Fibroblast of upper back skin (primary cell): ENCODE results near the gene CYBB.
"Not testable (repeated sequence)": the region's sequence is repeated elsewhere in the genome, so short reads cannot be mapped to it uniquely, and the experiment has no call there.

Experiments
- DNase-seq: peaks from one replicate; pipeline ENCODE4 v3.0.0-alpha.2; 2013

CYBB gene

DNA sequence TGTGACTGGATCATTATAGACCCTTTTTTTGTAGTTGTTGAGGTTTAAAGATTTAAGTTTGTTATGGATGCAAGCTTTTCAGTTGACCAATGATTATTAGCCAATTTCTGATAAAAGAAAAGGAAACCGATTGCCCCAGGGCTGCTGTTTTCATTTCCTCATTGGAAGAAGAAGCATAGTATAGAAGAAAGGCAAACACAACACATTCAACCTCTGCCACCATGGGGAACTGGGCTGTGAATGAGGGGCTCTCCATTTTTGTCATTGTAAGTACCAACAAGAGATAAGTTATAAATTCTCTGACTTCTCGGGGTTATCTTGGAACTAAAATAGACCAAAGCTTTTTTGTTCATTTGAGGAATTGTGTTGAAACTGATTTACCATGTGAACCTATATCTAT is at the start of gene CYBB:
CYBB (plus strand) TSS at position 203 of the 400 bp plus-strand sequence; CDS start at position 222, 19 bp downstream.
- DNase-seq, result no peak

DNA sequence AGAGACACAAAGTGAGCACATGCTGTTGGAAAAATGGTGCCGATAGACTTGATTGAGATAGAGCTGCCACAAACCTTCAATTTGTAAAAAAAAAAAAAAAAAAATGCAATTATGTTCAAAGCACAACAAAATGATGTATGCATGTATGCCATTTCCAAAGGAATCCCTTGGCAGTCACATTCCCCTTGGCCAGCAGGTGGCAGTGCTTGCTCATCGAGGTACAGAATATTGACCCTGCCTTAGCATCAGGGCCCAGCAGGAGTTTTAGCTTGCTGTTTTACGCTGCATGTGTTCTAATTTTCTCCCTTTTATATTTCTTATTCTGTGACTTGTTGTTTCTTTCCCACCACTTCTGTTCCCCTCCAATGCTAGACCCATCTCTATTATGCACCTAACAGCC is 34.5 kb upstream of the CYBB start:
- peak; percentile 50 for DNase-seq

DNA sequence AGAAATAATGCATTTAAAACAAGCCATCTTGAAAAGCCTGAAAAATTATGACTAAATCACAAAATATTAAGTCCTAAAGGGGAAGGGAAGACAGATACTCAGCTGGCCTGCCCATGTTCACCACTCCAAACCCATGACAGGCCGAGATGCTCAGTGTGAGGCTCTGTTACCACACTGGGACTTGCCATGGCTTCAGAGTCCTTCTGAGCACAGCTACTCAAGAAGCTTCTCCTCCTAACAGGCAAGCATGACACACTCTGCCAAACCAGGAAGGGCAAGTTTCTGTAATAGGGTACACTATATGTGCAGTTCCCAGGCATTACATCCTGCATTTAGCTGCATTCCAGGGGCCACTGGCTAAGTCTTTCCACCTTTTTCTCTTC is 34.0 kb upstream of the CYBB start:
- DNase-seq, result no peak

DNA sequence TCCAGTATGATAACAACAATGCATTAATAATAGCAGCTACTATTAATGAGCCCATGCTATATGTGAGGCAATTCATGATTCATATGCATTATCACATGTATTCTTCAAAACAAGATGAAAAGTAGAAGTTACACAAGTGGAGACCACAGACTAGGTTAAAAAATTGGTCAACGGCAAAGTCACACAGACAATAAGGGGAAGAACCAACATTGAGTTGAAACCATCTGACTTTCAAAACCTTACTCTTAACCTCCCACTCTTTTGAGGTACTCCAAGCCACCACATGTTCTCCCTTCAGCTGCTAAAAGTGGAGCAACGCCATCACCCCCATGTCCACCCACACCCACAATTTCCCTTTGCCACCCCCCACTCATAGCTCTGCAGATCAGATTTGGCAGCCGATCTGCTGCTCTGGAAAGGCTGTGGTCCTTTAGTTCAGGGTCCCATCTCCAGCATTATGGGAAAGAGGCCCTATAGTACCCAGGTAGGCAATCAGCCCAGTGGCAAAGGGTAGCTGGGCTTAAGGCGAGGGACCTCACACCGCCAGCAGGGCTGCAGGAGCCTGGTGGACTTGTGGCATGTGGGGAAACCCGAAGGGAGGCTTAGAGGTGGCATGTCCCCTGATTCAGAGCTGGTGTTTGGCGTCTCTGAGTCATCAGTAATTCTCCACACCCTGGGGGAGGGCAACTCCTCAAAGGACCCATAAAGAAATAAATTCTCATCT is 33.5 kb upstream of the CYBB start:
- no peak for DNase-seq

DNA sequence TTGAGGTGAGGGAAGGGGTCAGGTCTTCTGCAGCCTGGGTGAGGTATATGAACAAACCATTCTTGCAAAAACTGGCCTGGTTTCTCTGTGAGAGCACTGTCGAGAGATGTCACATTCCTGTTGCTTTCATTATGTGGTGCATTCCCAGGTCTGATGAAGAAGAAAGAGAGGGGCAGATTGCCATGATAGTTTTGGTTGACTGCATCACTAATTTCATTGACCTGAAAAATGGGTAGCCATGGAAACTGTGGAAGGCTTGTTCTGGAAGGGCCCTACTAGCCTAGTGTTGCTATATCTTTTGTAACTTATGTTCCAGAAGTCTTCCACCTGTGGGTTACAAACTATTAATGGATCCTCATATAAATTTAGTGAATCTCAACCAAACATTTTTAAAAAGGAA is 32.9 kb upstream of the CYBB start:
- DNase-seq, result no peak

DNA sequence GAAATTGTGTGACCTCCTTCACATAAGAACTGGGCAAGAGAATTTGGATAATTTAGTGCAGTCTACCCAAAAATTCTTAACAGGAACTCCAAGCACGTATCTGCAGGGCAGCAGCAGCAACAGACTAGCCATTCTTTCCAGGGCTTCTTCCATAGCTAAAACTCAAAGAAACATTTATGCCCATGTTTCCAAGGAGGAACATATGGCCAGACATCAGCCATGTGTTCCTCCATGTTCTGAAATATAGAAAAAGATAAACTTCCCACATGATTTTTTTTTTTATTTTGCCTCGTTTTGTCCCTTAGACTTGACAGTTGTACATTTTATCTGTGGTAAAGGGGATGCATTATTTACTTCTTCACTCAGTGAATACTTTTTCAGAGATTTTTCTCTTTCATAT is 27.6 kb upstream of the CYBB start:
- no peak for DNase-seq

DNA sequence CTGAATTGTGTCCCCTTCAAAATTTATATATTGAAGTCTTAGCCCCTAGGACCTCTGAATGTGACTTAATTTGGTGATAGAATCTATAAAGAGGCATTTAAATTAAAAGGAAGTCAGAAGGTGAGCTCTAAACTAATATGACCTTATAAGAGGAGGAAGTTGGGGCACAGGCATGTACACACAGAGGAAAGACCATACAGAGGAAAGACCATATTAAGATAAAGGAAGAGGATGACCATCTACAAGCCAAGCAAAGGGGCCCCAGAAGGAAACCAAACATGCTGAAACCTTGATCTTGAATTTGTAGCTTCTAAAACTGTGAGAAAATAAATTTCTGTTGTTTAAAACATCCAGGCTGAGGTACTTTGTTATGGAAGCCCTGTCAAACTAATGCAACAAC is 26.9 kb upstream of the CYBB start:
- DNase-seq, result no peak

DNA sequence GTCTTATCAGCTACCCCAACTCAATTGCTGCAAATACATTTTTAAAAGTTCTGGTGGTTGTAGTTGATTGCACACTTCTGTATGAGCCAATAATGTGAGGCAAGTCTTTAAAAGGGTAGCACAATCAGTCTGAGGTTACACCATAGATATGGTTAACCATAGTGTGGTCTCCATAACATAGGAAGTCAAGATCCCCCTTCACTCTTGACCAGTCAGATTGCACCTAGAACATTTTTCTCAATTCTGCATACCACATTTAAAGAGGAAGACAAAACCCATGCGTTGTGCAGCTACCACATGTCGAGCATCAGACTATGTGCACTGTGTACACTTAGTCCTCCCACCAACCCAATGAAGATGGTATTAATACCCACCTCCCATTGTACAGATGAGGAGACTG is 26.5 kb upstream of the CYBB start:
- DNase-seq, result no peak

DNA sequence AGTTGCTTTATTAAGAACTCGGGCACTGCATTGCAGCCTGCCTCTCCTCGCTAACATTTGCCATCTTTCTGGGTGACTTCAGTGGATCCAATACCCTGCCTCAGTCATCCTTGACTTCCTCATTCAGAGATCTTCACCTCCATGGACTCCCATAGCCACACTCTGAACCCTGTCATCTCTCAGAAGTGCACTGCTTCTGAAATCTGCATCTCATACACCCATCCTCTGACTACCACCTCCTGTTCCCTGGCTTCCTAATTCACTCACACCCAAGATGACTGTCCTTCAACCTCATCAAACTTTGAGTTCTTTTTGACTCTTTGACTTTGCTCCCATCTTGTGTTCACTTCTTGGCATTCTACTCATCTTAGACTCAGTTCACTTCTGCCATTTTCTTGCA is 25.3 kb upstream of the CYBB start:
- DNase-seq, result no peak

DNA sequence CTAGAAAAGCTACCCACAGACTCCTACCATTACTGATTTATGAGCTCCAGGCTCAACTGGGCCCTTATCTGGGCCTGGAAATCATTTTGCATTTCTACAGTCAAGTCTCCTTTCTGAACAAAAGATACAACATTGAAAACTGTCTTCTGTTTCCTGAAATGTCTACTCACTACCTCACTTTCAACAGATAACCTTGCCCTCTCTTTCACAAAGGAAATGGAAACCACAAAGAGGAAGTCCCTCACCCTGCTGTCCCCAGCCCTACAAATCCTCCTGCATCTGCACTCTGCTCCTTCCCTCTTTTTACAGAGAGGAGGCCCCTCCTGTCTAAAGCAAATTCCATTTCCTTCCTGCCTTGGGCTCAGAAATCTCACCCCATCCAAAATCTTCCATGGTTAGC is 24.8 kb upstream of the CYBB start:
- DNase-seq, result no peak

DNA sequence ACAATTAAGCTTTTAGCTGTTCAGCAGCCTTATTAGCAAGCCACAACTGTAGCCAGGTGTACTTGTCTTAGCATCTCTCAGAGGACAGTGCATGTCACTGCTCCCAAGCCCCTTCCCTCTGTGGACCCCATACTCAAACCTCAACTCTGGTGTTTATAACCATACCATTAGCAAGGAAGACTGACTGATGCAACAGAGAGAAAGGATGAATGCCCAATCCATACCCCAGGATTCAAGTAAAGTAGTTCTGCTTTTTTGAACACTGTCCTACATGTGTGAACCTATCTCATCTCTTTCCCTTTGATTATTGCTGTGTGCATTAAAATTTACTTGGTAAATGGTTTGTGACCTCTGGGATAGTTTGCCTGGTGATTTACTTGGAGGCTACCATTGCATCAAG is 22.8 kb upstream of the CYBB start:
- no peak for DNase-seq

DNA sequence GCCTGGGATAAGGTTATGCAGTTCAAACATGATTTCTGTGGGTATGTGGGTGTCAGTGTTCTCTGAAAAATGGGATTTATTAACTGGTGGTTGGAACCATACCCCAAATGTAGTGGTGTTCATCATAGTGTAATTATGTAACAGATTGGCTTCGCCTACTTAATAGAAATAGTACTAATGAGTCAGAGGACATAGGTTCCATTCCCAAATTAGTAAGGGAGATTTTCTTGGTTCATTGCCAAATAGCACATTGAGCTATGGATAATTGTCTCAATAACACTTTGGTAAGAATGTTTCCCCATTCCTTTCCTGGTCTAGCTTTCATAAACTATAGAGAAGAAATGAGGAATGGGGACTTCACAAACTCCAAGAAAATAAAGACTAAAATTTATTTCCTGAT is 20.5 kb upstream of the CYBB start:
- no peak for DNase-seq

DNA sequence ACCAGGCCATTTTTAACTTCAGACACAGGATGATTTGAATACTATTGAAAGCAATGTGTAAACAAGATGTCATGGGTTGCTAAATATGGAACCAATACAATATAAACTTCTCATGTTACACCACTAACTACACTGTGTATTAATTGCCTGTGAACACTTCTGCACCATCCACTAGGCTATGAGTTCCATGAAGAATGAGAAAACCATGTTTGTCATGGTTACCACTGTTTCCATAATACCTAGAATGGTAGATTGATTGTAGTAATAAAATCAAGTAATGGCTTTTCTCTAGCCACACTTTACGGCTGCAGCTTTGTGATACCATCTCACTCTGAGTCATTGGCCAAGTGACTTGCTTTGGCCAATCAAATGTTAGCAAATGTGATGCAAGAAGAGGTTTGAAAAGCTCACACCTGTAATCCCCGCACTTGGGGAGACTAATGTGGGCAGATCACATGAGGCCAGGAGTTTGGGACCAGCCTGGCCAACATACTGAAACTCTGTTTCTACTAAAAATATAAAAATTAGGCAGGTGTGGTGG is 19.9 kb upstream of the CYBB start:
- no peak for DNase-seq

DNA sequence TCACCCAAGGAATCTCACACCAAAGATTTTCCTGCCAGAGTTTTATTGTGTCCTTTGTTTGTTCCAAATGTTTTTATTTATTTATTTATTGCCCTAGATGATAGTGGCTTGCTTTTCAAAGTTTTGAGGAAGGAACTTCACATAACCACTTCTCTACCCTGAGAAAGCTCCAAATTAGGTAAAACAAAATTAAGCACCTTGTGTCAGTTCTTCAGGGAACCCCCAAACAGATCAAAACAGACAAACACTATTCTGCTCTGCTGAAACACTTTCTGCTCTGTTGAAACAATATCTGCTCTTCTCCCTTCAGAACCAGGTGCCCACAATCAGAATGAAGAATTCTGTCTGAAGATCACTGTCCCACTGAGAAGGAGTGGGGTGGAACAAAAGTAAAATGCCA is 16.5 kb upstream of the CYBB start:
- no peak for DNase-seq

DNA sequence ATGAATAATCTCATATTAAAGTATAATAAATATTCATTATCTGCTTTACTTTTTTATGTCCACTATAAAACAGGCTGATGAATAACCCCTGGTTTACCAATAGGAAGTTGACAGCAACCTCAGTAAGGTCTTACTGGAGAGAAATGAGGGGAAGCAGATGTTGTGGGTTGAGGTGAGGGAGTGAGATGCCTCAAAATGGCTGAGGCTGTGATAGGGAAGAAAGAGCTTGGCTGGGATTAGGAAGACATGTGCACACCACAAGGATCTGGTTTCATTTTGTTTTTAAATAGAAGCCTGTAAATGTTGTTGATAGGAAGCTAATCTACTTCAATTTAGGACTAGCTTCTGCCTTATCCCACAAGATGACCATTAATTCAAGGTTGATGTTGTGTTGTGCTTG is 14.4 kb upstream of the CYBB start:
- no peak for DNase-seq

DNA sequence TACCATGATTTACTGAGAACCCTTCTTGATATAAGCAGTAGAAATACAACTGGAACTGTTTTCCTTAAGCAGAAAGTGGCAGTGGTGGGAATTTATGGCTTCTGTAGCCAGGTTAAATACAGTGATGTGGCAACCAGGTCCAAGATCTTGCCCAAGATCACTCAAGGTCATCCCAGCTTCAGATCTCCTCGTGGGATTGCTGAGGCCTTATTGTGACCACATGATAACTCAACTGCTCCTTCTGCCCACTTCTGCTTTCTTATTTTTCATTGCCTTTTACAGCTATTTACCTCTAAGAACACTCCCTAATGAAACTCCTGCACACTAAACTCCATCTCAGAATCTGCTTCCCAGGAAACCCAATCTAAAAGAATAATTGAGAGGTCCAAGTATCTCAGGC is 12.4 kb upstream of the CYBB start:
- no peak for DNase-seq

DNA sequence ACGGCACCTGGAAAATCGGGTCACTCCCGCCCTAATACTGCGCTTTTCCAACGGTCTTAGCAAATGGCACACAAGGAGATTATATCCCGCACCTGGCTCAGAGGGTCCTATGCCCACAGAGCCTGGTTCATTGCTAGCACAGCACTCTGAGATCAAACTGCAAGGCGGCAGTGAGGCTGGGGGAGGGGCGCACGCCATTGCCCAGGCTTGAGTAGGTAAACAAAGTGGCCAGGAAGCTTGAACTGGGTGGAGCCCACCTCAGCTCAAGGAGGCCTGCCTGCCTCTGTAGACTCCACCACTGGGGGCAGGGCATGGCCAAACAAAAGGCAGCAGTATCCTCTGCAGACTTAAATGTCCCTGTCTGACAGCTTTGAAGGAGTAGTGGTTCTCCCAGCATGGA is 11.0 kb upstream of the CYBB start:
- not testable (repeated sequence) for DNase-seq

DNA sequence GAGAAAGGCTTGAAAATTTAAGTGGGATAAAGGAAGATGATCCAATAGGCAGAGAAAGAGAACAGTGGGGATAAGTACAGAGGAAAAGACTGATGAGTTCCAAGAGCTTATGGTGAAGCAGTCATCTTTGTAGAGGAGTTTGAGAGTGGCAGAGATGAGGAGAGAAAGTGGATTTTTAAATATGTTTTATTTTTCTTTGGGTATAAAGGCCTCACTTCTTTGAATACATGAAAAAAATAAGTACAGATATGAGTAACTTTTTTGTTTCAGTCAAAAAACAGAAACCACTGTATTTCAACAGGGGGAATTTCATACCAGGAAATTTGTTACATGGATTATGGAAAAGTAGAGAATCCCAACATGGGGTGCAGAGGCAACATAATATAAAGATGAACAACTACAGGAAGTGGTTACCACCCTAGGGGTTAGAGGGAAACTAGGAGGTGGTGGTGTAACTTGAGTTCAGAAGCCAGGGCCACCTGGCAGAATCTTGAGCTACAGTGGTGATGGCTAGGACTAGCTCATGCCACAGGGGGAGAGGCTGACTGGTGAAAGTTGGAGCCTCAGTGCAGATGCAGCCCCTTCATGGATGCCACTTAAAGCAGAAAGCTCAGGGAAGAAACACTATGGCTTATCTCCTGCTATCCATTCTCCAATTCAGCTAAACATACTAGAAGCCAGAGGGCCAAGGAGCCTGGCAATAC is 3.4 kb upstream of the CYBB start:
- no peak for DNase-seq

DNA sequence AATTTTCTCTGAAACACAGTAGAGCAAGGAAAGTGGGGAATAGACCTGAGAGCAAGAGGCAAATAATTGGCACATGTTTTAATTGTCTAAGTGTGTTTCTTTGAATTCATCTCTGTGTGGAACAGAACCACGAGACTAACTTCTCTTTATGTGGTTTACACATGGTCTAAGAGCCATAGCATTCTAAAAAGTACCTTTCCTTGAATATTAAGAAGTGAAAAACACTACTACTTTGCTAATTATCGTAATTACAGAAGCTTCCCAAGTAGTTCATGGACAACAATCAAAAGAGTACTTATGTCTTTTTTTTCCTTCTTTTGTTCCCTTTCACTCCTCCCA is 2.9 kb upstream of the CYBB start:
- no peak for DNase-seq

DNA sequence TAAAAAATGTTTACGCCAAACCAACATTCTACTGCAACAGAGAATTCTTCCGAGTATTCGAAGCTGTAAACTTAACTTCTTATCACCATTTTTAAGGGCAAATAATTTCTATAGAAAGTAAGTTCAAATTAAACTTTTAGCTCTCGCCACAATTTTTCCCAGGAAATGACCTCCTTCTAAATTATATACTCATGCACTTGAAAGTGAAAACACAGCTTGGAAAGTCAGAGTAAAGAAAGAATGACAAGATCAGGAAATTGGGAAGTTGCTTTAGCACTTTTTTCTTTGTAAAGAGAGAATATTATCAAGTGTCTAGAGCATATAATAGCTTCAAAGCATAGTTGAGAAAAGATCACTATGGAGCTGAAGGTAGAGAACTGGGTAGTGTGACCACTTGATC is 1.2 kb downstream of the CYBB start:
- no peak for DNase-seq

DNA sequence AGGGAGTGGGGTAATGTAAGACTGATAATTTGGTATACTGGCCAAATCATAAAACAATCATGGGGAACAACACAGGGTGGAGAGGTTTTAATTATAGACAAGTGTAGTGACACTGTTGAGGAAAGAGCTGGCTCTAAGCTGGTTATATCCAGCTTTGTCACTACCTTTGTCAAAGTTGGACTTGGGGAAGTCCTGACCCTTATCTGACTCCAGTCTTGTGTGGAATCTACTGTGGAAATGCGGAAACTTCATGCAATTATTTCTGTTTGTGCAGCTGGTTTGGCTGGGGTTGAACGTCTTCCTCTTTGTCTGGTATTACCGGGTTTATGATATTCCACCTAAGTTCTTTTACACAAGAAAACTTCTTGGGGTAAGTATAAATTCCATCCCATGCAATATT is 2.0 kb downstream of the CYBB start:
- DNase-seq, result no peak

DNA sequence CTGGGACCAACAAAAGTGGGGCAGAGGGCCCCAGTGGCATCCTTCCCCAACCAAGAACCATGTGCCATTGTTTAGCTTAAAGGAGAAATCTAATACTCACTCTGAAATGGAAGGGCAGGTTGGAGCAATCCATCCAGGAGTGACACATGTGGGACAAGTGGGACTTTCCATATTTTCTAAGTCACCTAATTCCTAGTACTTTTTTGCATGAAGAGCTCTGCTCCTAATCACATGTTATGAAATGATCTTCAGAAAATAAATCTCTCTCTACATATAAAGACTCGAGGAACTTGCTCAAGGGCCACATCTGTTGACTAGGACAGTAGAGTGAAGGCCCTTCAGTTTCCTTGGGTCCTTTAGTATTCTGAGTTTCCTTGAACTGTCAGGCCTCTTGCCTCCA is 2.5 kb downstream of the CYBB start:
- DNase-seq, result no peak

DNA sequence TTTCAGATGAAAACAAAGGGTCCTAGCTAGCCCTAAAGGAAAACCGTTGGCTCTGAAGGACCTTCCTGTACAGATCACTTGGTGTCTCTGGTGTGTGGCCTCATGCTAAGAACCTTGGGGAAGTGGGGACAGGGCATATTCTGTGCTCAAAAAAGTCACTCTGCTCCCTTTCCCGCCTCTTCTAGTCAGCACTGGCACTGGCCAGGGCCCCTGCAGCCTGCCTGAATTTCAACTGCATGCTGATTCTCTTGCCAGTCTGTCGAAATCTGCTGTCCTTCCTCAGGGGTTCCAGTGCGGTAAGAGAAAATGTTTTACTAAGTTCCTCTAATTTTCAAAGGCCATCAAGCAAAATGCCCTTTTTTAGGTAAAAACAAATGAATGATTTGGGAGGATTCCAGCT is 3.4 kb downstream of the CYBB start:
- DNase-seq, result no peak

DNA sequence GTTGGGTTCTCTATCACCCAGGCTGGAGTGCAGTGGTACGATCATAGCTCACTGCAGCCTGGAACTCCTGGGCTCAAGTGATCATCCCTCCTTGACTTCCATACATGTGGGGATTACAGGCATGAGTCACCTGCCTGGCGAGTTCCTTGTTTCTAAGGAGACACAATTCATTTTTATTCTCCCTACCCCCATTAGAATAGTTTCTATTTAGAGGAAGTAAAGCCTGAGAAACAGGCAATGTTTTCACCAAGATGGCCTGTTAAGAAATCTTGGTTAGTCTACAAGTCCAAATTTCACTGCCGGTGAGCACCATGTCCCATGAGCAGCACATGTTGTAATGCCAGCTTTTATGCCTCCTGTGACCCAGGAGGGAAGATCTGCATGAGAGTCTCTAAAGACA is 5.7 kb downstream of the CYBB start:
- peak; percentile 0 for DNase-seq
